Smooth muscle cell of the brain vasculature (primary cell): ENCODE measurements around the gene CLPTM1L.
"Not testable (repeated sequence)": the region's sequence is repeated elsewhere in the genome, so short reads cannot be mapped to it uniquely, and the experiment has no call there.

Experiments
- DNase-seq: peaks from one replicate; pipeline ENCODE4 v3.0.0-alpha.2; 2012; ENCODE audit warnings: low read depth, low spot score

The CLPTM1L gene

GRCh38 chr5:1362242-1363015 lies 17.5 kb upstream of the CLPTM1L start:
- no peak for DNase-seq

- DNase-seq: no peak
Measured at GRCh38 chr5:1360861-1361260, 16.0 kb upstream of the CLPTM1L start.

- not testable (repeated sequence) for DNase-seq
Measured at GRCh38 chr5:1360367-1360766, 15.5 kb upstream of the CLPTM1L start.

- DNase-seq: no peak
Measured at GRCh38 chr5:1359713-1360112, 14.8 kb upstream of the CLPTM1L start.

- DNase-seq: no peak
Measured at GRCh38 chr5:1359031-1359645, 14.2 kb upstream of the CLPTM1L start.

- DNase-seq: no peak
Measured at GRCh38 chr5:1358726-1359025, 13.8 kb upstream of the CLPTM1L start.

GRCh38 chr5:1357946-1358725 lies 13.2 kb upstream of the CLPTM1L start:
- DNase-seq: no peak

GRCh38 chr5:1356873-1357787 lies 12.2 kb upstream of the CLPTM1L start:
- DNase-seq: no peak

GRCh38 chr5:1354576-1354975 lies 9.7 kb upstream of the CLPTM1L start:
- DNase-seq: no peak

- DNase-seq: no peak
Measured at GRCh38 chr5:1352231-1353219, 7.6 kb upstream of the CLPTM1L start.

- no peak for DNase-seq
Measured at GRCh38 chr5:1351156-1351555, 6.3 kb upstream of the CLPTM1L start.

GRCh38 chr5:1349246-1349645 lies 4.3 kb upstream of the CLPTM1L start:
- no peak for DNase-seq

GRCh38 chr5:1348986-1349245 lies 4.0 kb upstream of the CLPTM1L start:
- no peak for DNase-seq

GRCh38 chr5:1347571-1347970 lies 2.7 kb upstream of the CLPTM1L start:
- no peak for DNase-seq

- no peak for DNase-seq
Measured at GRCh38 chr5:1346627-1347440, 1.9 kb upstream of the CLPTM1L start.

- no peak for DNase-seq
Measured at GRCh38 chr5:1345876-1346626, 1.2 kb upstream of the CLPTM1L start.

GRCh38 chr5:1343931-1344901 lies 683 bp downstream of the CLPTM1L start:
- no peak for DNase-seq

GRCh38 chr5:1343315-1343751 lies 1.6 kb downstream of the CLPTM1L start:
- DNase-seq: no peak
